NCI-H1417 treated with DMSO at 0.1 percent for 48 hours (cell line): ENCODE measurements around the gene RPL38.

Experiments
- DNase-seq: peaks from one replicate; lab custom pipeline; 2025; lab: John Stamatoyannopoulos, UW

Gene RPL38

DNA sequence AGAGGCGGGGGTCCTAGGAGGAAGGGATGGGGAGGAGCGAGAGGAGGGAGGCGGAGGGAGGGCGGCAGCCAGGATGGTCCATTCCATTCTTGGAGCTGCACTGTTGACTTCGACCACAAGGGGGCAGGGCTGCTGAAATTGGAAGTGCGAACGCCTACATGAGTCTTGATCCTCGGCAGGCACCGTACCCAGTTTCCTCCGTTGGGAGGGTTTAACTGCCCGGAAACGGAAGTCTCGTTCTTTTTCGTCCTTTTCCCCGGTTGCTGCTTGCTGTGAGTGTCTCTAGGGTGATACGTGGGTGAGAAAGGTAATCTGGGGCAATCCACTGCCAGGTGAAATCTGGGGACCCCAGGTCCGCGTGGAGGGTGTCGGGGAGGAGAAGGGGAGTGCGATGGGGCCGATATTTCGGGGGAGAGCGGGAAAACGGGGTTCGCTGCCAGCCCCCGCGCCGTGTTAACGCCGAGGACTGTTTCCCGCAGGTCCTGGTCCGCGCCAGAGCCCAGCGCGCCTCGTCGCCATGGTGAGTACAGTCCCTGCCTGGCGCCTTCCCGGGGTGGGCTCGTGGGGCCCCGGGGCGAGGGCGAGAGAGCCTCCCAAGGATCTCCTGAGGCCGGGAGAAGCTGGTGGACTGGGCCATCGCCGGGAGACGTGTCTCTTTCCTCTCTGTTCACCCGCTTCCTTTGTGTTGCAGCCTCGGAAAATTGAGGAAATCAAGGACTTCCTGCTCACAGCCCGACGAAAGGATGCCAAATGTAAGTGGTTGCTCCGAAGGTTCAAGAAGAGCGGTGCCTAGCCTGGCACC, at the start of gene RPL38:
TSS of gene RPL38 (plus strand) at position 240 of the 802 bp plus-strand sequence. CDS start at position 518, 278 bp downstream.
- DNase-seq = peak; percentile 81

DNA sequence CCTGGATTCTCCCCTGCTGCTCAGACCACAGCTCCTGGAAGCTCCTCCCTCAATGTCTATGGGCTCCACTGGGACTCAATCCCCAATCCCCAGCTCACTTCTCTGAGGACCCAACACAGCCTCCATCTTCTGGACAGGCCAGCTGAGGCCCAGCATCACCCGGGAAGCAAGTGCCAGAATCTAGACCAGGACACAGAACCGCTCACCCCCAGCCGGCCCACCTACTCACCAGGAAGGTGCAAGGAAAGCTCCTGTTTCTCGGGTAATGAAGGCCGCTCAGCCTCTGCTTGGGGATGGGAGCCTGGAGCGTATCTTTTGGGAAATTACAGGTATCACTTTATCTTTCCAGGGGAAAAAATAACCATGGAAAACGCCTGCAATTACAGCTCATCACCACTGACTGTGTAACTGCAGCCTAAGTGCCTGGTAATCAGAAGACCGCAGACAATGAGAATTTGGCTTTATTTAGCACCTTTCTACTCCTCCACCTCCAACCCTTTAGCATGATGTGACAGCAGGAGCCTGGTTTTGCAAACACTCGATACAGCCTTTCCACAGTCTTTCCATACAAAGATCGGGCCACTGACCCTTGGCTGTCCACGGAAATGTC, 49.6 kb upstream of the RPL38 start:
- no peak for DNase-seq

DNA sequence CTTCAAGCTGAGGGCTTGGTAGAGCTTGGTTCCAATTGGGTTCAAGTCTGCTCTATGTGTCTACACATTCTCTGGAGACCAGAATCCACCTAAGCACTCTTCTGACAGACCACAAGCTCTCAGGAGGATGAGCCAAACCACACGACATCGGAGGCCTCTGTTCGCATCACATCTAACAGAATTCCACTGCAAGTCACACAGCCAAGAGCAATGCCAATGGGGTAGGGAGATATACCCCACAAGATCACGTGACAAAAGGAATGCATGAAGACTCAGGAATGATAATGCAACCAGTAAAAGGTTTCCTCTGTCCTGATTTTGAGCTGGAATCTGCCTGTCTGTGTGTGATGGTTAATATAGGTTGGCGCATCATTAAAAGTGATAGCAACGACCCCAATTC, 46.6 kb upstream of the RPL38 start:
- no peak for DNase-seq

DNA sequence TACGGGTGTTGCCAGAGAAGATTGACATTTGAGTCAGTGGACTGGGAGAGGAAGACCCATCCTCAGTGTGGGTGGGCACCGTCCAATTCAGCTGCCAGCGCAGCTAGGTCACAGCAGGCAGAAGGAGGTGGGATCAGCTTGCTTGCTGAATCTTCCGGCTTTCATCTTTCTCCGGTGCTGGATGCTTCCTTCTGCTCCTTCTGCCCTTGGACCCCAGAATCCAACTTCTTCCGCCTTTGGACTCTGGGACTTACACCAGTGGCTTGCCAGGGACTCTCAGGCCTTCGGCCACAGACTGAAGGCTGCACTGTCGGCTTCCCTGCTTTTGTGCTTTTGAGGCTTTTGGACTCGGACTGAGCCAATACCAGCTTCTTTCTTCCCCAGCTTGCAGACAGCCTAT, 46.1 kb upstream of the RPL38 start:
- no peak for DNase-seq

DNA sequence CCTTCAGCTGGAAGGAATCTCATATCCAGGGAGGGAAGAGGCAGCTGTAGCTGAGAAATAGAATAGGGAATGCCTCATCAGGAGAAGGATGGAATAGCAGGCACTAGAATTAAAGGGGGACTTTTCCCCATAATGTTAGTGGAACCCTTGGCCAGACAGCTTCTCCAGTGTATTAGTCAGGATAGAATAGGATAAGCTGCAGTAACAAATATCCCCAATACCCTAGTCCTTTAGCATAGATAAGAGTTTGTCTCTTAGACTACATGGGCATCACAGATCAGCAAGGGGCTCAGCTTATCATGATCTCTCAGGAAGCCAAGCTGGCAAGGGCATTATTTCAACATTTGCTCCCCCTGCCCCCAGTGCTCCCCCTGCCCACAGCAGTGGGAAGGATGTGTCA, 44.7 kb upstream of the RPL38 start:
- no peak for DNase-seq

DNA sequence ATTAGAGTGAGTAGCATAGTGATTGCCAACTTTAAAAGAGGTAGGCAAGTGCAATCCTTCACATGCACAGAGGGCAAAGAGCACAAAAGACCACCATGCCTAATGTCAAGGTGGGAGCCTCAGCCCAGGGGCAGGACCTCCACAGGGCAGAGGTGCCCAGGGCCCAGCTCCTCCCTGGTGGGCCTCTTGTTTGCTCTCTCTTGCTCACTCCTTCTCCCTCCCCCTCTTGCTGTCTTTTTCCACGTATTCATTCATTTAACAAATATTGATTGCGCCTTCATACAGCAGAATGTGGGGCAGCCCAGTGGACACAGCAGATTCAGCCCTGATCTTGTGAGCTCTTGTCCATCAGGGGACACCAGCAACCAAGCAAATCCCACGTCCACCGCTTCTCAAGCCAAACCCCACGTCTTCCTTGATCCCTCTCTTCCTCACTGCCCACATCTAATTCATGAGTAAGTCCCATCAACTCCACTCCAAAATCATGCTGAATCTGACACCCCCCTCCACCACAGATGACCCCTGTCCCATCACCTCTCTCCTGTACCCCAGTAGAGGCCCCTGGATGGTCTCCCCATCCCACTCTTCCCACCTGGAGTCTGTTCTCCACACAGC, 44.1 kb upstream of the RPL38 start:
- DNase-seq = no peak

DNA sequence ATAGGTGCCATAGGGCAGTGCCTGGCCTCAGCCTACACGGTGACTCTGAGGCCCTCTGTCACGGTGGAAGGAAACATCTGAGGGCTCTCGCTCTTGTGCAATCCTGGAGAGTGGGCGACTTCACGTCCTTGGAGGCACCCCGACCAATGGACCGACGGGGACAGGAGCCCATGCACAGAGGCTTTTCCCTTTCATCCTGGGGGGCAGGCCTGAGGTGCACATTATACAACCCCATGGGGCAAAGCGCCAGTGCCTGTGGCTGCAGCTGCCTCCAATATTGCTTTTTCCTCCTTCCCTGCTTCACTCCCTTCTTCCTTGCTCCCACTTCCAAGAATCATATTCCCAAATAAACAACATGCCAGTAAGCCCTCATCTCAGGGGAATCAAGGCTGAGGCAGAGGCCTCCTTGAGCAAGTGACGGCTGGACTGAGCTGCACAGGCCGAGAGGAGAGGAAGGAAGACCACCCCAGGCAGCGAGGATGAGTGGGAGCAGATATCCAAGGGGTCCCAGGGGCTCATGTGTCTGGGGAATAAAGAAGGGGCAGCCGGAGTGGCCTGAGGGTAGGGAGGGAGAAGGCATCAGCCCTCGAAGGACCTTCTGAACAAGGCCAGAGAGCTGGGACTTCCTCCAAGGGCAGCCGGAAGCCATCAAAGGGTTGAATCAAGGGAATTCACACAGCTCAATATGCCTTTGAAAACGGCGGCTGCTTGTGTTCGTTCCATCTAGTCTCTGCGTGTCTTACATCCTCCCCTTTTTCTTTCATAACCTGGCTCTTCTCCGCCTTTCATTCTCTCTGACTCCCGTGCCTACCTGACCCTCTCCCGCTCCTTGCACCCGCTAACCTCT, 42.6 kb upstream of the RPL38 start:
- DNase-seq = no peak

DNA sequence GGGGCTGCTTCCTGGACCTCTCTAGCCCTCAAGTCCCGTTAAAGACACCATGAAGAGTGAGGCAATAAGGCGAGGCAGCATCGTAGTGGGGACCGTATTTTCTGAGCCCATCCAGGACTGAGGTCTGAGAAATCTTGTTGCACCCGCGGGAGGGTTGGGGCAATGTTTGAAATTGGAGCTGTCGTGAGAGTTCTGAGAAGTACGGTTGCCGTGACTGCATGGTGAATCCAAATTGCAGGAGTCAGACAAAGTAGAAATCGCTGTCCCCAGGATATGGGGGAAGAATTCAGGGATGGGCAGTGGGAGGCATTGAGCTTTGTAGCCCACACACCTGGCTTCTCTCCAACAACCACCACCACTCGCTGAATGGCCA, 42.0 kb upstream of the RPL38 start:
- no peak for DNase-seq

DNA sequence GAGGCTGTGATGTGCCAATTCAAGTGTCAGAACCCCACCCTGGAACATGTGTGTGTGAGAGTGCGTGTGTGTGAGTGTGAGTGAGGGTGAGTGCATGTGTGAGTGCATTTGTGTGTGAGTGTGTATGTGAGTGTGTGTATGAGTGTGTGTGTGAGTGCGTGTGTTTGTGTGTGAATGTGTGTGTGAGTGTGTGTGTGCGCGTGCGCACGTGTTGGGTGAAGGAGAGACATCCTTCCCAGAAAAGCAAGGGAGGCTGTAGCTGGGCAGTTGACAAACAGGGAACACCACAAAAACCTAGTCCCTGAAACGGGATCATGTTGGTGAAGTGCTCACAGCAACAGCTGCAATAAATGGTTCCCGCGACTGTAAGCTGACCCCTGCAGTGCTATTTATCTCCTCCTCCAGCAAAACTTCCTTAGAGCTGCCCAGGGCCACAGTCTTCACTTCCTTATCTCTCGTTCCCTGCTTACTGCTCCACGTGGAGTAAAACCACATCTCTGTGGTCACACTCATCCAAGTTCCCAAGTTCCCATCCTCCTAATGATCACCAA, 40.1 kb upstream of the RPL38 start:
- DNase-seq = no peak

DNA sequence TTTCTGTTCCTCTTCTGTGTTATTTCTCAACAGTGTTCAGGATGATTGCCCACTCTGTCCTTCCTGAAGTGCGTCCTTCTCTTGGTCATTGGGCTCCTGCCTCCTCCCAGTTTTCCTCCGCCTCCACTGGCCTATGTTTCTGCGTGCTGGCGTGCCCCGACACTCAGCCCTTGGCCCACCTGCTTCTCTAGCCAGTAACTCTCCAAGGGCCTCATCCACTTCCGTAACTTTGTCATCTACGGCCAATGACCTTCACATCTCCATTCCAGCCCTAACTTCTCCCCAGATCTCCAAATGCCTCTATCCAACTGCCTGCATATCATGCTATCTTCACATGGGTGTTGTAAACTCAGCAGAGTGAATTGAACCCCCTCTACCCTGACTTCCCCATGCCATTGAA, 39.6 kb upstream of the RPL38 start:
- no peak for DNase-seq

DNA sequence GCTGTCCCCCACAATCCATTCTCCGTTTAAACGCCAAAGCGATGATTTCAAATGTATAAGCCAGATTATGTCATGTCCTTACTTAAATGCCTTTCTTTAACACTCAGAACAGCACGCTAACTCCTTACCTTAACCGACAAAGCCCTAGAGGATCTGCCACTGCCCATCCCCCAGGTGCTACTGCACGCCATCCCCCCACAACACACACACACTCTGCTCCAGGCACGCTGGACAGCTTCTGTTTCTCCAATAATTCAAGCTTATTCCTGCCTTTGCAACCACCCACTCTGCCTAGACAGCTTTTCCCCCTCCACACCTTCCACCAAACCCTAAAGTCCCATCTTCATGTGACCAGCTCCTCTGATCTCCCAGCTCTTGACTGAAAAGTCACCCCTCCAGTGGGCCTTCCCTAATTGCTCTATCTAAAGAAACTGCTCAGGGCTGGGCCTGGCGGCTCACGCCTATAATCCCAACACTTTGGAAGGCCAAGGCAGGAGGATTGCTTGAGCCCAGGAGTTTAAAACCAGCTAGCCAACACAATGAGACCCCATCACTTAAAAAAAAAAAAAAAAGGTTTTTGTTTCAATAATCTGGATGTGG, 38.9 kb upstream of the RPL38 start:
- DNase-seq = no peak

DNA sequence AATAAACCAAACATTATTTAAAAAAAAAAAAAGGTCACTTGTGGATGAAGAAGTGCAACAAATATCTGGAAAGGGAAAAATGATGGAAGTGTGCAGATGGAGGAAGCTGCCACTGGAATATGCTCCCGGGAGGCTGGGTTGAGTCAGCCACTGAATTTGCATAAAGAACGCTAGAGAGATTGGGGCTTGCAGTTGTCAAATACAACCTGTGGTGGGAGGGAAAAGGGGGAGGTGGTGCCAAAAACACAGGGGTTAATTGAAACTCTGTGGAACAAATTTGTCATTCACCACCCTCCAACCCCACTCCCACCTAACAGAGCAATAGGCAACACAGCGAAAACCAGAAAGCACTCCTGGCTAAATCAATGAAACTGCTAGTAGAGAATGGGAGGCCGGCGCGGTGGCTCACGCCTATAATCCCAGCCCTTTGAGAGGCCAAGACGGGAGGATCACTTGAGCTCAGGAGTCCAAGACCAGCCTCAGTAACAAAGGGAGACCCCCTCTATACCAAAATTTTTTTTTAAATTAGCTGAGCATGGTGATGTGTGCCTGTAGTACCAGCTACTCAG, 37.6 kb upstream of the RPL38 start:
- no peak for DNase-seq

DNA sequence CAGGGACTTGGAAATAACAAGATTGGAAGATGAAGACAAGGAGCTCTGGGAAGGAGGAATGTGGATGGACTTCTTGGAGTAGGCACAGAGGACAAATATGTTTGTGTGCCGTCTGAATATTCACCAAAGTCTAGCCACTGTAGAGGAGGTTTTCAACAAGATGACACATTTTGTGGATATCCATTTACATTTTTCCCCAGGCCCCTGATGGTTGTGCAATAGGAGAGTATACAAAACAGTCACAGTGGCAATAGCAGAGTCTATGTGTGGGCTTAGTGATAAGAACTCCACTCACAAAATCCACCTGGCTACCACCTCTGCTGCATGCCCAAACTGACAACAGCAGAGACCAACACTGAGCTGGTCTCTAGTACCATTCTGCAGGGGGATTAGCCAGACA, 32.6 kb upstream of the RPL38 start:
- DNase-seq = no peak

DNA sequence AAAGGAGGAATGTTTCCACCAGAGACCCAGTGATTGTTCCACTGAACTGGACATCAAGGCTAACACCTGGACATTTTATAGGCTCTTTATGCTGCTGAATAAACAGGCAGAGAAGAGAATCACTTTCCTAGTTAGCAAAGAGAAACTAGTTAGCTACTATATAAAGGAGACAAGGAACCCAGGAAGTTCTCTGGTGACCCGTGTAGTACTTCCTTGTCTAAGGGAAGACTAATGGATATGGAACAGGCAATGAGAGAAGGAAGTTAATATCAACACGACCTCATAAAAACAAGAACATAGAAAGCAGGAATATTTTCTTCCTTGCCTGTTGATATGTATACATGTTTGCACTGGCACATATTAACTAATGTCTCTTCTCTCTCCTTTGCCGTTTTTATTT, 30.8 kb upstream of the RPL38 start:
- DNase-seq = no peak

DNA sequence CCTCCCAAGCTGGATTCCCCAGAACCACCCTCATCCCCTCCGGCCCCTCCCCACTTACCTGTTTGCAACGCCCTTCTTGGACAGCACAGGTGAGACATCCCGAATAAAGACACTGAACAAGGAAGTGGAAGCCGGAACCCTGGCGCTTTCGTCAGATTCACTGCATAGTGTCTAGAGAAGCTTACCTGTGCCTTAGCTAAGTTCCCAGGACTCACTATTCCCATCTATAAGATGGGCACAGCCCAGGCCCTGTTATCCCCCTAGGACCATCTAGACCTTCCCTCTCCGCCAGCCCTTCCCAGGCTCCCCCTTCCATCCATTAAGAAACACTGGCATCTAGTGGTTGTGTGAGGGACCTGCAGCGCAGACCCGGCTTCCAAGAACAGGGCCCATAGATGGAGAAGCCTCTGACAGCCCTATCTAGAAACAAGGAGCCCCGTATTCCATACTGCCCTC, 26.9 kb upstream of the RPL38 start:
- peak; percentile 38 for DNase-seq

DNA sequence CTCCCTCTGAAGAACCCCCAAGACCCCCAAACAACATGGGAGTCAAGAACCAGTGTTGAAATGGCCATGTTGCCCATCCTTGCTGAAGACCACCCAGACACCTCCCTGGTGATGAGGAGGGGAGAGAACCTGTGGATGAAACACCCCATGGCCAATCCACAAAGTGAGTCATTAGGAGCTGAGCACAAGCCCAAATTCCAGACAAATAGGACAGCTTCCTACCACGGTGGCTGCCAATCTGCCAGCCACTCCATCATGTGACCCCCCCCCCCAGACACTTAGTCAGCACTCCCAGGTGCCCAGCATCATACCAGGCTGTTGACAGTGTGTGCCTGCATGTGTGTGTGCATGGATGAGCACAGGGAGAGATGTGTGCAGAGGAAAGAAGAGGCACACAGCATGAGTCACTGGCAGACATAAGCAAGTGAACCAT, 26.4 kb upstream of the RPL38 start:
- DNase-seq = no peak

DNA sequence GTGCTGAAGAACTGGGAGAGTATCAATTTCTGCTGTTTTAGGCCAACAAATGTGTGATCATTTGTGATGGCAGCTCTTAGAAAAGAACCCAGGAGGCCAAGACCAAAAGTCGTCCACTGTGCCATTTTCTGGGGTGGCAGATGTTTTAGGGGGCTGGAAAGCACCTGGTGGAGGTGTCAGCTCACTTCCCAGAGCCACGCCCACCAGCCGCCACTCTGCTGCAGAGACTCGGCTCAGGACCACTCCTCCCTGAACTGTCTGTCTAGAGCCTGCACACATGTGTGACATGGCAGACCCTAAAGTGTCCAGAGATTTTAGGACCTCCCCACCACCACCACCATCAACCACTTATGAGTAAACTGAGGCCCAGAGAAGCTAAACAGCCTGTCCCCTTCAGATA, 23.9 kb upstream of the RPL38 start:
- DNase-seq = no peak

DNA sequence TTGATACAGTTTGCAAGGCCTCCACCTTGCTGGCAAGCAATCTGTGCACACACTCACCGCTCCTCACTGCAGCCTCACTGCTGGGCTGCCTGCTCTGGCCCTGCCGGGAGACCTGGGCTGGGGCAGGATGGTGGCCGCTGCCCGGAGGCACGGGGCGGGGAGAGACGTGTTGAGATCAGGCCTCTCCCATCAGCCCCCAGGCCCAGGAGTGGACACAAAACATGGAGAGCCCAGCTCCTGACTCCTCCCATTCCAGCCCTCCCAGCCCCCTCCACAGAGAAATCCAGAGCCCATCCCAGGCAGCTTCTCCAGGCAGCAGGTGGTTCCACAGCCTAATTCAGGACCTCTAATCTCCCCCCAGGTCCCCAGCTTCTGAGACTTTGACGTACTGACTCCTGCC, 23.1 kb upstream of the RPL38 start:
- DNase-seq = no peak

DNA sequence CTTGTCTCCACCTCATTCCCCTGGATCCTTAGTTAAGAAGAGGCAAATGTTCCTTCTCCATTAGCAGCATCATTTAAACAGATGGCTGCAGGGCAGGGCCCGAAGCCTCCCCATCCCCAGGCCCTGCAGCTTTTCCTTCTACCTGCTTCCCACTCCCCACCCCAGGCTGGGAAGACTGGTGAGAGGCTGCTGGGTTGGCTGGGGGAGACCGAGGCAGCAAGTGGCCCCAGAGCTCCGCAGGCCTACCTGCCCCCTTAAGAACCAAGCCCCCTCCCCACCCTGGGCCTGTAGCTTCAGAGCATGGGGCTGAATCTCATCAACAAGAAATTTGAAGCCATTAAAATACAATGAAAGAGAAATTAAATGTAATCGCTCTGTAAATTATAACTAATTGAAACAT, 22.1 kb upstream of the RPL38 start:
- no peak for DNase-seq

DNA sequence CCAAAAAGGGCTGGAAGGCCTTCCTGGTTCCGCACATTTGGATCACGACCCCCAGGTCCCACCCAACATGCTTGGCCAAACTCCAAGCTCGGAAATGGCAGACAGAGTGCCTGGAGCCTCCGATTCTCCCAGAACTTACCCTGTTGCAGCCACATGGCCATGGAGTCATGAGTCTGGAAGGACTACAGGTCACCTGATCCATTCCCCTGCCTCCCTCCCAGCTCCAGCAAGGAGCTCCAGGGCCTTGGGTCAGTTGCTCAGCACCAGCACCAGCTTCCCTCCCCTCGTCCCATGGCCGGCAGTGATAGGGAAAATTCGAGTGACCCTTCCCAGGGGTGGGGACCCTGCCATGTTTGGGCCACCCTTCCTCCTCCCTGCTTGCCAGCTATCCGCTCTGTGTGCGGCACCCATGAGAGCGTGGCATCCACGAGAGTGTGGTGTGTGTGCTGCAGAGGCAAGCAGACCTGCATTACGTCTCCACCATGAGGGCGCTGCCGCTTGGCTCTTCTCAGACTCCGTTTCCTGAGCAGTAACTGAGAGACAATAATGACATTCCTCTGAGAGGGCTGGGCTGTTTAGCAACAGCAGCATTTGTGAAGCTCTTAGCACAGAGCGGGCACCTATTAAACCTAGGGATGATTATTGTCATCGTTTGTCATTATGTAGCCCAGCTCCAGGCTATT, 21.3 kb upstream of the RPL38 start:
- no peak for DNase-seq

DNA sequence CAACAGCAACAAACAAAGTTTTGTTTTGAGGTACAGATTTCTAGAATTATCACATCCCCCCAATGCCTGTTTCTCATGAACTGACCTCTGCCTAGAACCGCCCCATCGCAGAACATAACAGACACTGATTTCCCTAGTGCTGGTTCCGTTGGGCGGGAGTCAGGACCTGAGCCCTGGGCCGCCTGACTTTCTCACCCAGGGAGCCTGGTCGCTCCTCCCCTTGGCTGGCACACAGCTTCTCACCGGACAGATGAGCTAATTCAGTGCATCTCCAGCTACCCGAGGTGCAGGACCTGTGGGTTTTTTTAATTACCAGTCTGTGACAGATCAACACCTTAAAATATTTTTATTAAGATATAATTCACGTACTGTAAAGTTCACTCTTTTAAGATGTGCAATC, 20.1 kb upstream of the RPL38 start:
- DNase-seq = no peak
